ENCODE results near the gene ASB2. TPM values are rescaled to one million over a fixed set of nuclear protein-coding genes. Genes with fewer than 3 reads are reported as not detected.

ASB2 gene
- polyA plus RNA-seq, 1 of the 3 experiments (the other 2 are of a cell fraction): 0.15 TPM

DNA sequence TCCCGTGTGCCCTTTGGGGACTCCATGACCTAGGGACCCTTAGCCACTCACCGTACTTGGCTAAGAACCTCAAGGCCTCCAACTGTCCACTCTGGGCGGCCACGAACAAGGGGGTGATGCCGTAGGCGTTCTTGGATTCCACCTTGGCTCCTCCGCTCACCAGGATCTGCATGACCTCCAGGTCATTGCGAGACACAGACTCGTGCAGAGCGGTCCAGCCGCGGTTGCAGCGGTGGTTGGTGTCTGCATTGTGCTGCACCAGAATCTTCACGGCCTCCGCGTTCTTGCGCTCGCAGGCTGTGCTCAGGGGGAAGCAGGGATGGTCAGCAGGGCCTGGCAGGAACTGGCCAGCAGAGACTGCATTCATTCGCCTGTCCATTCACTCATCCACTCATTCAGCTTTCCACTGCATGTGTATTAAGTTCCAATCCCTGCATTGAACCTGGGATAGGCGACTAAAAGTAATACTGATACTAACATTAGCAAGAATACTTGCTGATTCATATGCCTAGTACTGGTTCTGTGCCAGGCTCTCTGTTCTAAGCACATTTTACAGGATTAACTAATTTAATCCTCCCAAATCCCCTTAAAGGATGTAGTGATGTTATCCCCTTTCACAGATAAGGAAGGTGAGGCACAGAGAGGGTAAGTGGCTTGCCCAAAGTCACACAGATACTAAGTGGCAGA is 25.3 kb downstream of the ASB2 start:
- H3F3A ChIP-seq (replicated peaks; ENCODE audit: insufficient read depth): no peaks in the 10 kb centered on the region
- POLR2A ChIA-PET: no interaction called here

DNA sequence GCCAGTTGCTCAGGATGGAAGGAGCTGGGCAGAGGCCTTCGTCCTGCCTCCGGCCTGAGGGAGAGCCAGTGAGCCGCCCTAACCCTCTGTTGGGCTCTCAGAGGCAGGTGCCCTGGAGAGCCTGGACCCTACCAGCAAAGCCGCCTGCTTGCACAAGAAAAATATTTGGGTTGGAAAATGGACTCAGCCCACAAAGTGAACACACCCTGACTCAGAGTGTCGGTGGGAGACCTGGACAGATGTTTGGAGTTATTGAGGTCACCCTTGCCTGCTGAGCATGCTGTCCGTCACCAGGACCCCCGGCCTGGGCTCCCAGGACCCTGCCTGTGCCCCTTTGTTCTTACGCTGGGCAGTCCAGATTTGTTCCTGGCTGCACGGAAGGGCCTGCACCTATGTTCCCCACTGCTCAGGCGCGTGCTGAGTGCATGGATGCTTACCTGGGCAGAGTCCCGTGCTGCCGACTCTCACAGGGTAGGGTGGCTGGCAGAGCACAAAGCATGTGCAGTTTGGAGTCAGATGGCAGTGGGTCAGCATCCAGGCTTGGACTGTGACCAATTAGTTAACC is 26.8 kb downstream of the ASB2 start:
- 98% methylated on average over 7 of the region's 13 CpGs for WGBS (ENCODE audit: low lambda C conversion rate)
- ChIA-PET CTCF (interaction anchor here (1.0 to 6.1 kb wide), 5 partner anchors 11 to 51 kb away, joined by 3 to 75 read pairs (median 5); no protein-coding TSS in a partner anchor), POLR2A (no interaction called here)
- Histone ChIP-seq H3K9ac (no peak overlapping the region), H3K27me3 (ENCODE audit: insufficient read depth) (no peaks in the 10 kb centered on the region), H3K4me1 (ENCODE audit: control insufficient read depth in 1 of 2, insufficient read depth in 2 of 2, low read depth in 1 of 2, low read length in 1 of 2) (peaks cover 7 to 9% of the 10 kb centered on the region in 2 experiments; a peak in 2 of 4 replicates), H2AFZ (ENCODE audit: low read depth) (no peak overlapping the region), H3F3A (replicated peaks; ENCODE audit: insufficient read depth) (no peaks in the 10 kb centered on the region), H3K4me3 (ENCODE audit: low read depth in 2 of 2, low read length in 1 of 2) (no peak overlapping the region), H3K79me2 (ENCODE audit: insufficient read depth) (no peaks in the 10 kb centered on the region), H3K4me2 (no peak overlapping the region), H3K27ac (ENCODE audit: low read depth in 2 of 2, low read length in 1 of 2) (no peak overlapping the region), H4K20me1 (ENCODE audit: insufficient read depth) (no peaks in the 10 kb centered on the region), H3K36me3 (replicated peaks in 1 of 2; ENCODE audit: control insufficient read depth in 1 of 2, insufficient read depth in 2 of 2, low read length in 1 of 2) (no peaks in the 10 kb centered on the region), H3K9me2 (no peaks in the 10 kb centered on the region), H3K9me3 (no peaks in the 10 kb centered on the region)
- DNase-seq: no peak
- TF ChIP-seq FOXM1 (IDR thresholded peaks at IDR 0.05; ENCODE audit: low read depth): no peak
- TF ChIP-seq EP300 (IDR thresholded peaks at IDR 0.05; ENCODE audit: borderline replicate concordance in 1 of 2, low read depth in 1 of 2, low read length in 1 of 2): no peak
- TF ChIP-seq NFIC (IDR thresholded peaks at IDR 0.05; ENCODE audit: borderline replicate concordance): no peak
- TF ChIP-seq YY1 (IDR thresholded peaks at IDR 0.05; ENCODE audit: low read depth): no peak
- no peak for TF ChIP-seq FOSL2 (IDR thresholded peaks at IDR 0.05; ENCODE audit: borderline replicate concordance, low read depth)
- no peak for TF ChIP-seq TAF1 (IDR thresholded peaks at IDR 0.05; ENCODE audit: borderline replicate concordance, low read depth, low read length)
- TF ChIP-seq, protein P1, sequence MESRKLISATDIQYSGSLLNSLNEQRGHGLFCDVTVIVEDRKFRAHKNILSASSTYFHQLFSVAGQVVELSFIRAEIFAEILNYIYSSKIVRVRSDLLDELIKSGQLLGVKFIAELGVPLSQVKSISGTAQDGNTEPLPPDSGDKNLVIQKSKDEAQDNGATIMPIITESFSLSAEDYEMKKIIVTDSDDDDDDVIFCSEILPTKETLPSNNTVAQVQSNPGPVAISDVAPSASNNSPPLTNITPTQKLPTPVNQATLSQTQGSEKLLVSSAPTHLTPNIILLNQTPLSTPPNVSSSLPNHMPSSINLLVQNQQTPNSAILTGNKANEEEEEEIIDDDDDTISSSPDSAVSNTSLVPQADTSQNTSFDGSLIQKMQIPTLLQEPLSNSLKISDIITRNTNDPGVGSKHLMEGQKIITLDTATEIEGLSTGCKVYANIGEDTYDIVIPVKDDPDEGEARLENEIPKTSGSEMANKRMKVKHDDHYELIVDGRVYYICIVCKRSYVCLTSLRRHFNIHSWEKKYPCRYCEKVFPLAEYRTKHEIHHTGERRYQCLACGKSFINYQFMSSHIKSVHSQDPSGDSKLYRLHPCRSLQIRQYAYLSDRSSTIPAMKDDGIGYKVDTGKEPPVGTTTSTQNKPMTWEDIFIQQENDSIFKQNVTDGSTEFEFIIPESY (IDR thresholded peaks at IDR 0.05; ENCODE audit: borderline replicate concordance, low read depth): no peak
- no peak for TF ChIP-seq RXRA (IDR thresholded peaks at IDR 0.05; ENCODE audit: borderline replicate concordance, low read depth)
- no peak for TF ChIP-seq CHD2 (IDR thresholded peaks at IDR 0.05; ENCODE audit: low read length, partially characterized antibody)
- no peak for TF ChIP-seq TCF12 (IDR thresholded peaks at IDR 0.05)
- TF ChIP-seq MEF2A (IDR thresholded peaks at IDR 0.05; ENCODE audit: borderline replicate concordance, low read depth): no peak
- TF ChIP-seq JUND (IDR thresholded peaks at IDR 0.05): no peak
- TF ChIP-seq EZH2phosphoT487 (IDR thresholded peaks at IDR 0.05; ENCODE audit: borderline replicate concordance, low read depth): no peak
- TF ChIP-seq SIN3A (IDR thresholded peaks at IDR 0.05; ENCODE audit: borderline replicate concordance, low read depth, low read length): no peak

More for the DNA sequence above, 25.3 kb downstream of the ASB2 start:
- no peak overlapping the region for H3K27ac ChIP-seq (ENCODE audit: low read depth in 2 of 2, low read length in 1 of 2)
- no peak overlapping the region for H3K9ac ChIP-seq
- no peak overlapping the region for H3K4me2 ChIP-seq
- TF ChIP-seq RFX5 (IDR thresholded peaks at IDR 0.05; ENCODE audit: low read length) (no peak), CHD2 (IDR thresholded peaks at IDR 0.05; ENCODE audit: low read length, partially characterized antibody) (no peak)
- no peaks in the 10 kb centered on the region for H4K20me1 ChIP-seq (ENCODE audit: insufficient read depth)
- no peaks in the 10 kb centered on the region for H3K9me2 ChIP-seq
- H3K79me2 ChIP-seq (ENCODE audit: insufficient read depth): no peaks in the 10 kb centered on the region
- no peaks in the 10 kb centered on the region for H3K36me3 ChIP-seq (replicated peaks in 1 of 2; ENCODE audit: control insufficient read depth in 1 of 2, insufficient read depth in 2 of 2, low read length in 1 of 2)
- H3K4me3 ChIP-seq (ENCODE audit: low read depth in 2 of 2, low read length in 1 of 2): no peak overlapping the region
- H3K4me1 ChIP-seq (ENCODE audit: control insufficient read depth in 1 of 2, insufficient read depth in 2 of 2, low read depth in 1 of 2, low read length in 1 of 2): peaks cover 0 to 6% of the 10 kb centered on the region in 2 experiments; a peak in 1 of 4 replicates
- H2AFZ ChIP-seq (ENCODE audit: low read depth): no peak overlapping the region
- WGBS (ENCODE audit: low lambda C conversion rate): 93% methylated on average over 14 of the region's 20 CpGs
- no peaks in the 10 kb centered on the region for H3K27me3 ChIP-seq (ENCODE audit: insufficient read depth)
- H3K9me3 ChIP-seq: no peaks in the 10 kb centered on the region
- CTCF ChIA-PET: interaction anchor here (1.2 to 6.1 kb wide), 3 partner anchors 13 to 51 kb away, joined by 4 to 75 read pairs (median 4); no protein-coding TSS in a partner anchor
- no peak for DNase-seq

All from SK-N-SH (cell line).